HG03039 (cell line): Measurements from ENCODE around the gene ACTRT3.
"Not testable (repeated sequence)": the region's sequence is repeated elsewhere in the genome, so short reads cannot be mapped to it uniquely, and the experiment has no call there.

ENCODE experiments used
- ATAC-seq: cut with Tn5 transposase; IDR thresholded peaks from one replicate; pipeline ENCODE4 v1.9.1; 2021; ENCODE audit warnings: mild to moderate bottlenecking, moderate library complexity; ENCODE audit not compliant: unreplicated experiment

Gene ACTRT3

GRCh38 chr3:169772897-169773816, 3.8 kb upstream of the ACTRT3 start, which contains the start of gene MYNN:
Gene MYNN (plus strand): TSS chr3:169773396. CDS start chr3:169774296, 900 bp downstream.
- peak; percentile 79 for ATAC-seq

GRCh38 chr3:169772305-169772896, 3.0 kb upstream of the ACTRT3 start:
- ATAC-seq, result peak; percentile 7

GRCh38 chr3:169771497-169772304, 2.3 kb upstream of the ACTRT3 start:
- ATAC-seq, result no peak

GRCh38 chr3:169764882-169765612, 4.3 kb downstream of the ACTRT3 start, which contains the start of gene TERC:
Gene TERC (minus strand): TSS chr3:169765060.
- peak; percentile 75 for ATAC-seq

- peak; percentile 34 for ATAC-seq
Measured at GRCh38 chr3:169764312-169764881, 5.0 kb downstream of the ACTRT3 start.

- ATAC-seq, result no peak
Measured at GRCh38 chr3:169760479-169760878, 8.9 kb downstream of the ACTRT3 start.

GRCh38 chr3:169759256-169759655, 10.1 kb downstream of the ACTRT3 start:
- peak; percentile 44 for ATAC-seq

- ATAC-seq, result no peak
Measured at GRCh38 chr3:169758359-169758994, 10.9 kb downstream of the ACTRT3 start.

- no peak for ATAC-seq
Measured at GRCh38 chr3:169755488-169755887, 13.9 kb downstream of the ACTRT3 start.

- no peak for ATAC-seq
Measured at GRCh38 chr3:169754711-169755110, 14.7 kb downstream of the ACTRT3 start.

- no peak for ATAC-seq
Measured at GRCh38 chr3:169751875-169752274, 17.5 kb downstream of the ACTRT3 start.

- ATAC-seq, result no peak
Measured at GRCh38 chr3:169750665-169751064, 18.7 kb downstream of the ACTRT3 start.

- no peak for ATAC-seq
Measured at GRCh38 chr3:169748670-169749069, 20.7 kb downstream of the ACTRT3 start.

- no peak for ATAC-seq
Measured at GRCh38 chr3:169746924-169747323, 22.4 kb downstream of the ACTRT3 start.

- ATAC-seq, result no peak
Measured at GRCh38 chr3:169744366-169745054, 24.9 kb downstream of the ACTRT3 start.

- ATAC-seq, result no peak
Measured at GRCh38 chr3:169739067-169739466, 30.3 kb downstream of the ACTRT3 start.

GRCh38 chr3:169731857-169732256, 37.5 kb downstream of the ACTRT3 start:
- ATAC-seq, result not testable (repeated sequence)

- ATAC-seq, result no peak
Measured at GRCh38 chr3:169722724-169723123, 46.6 kb downstream of the ACTRT3 start.

GRCh38 chr3:169718415-169718814, 50.9 kb downstream of the ACTRT3 start:
- not testable (repeated sequence) for ATAC-seq
